Hepatocyte (in vitro differentiated cells): ENCODE data around the gene LRTM1.

ENCODE experiments used
- EZH2 ChIP-seq: fragments of 200-600 bp; sonication (generic); IDR thresholded peaks from 2 replicates; pipeline ENCODE4 v1.6.1; 2016; ENCODE audit warnings: antibody characterized with exemption, mild to moderate bottlenecking, borderline replicate concordance
- EZH2phosphoT487 ChIP-seq: fragments of 200-600 bp; sonication (generic); IDR thresholded peaks from one replicate; pipeline ENCODE4 v1.6.1; 2018; ENCODE audit warnings: antibody characterized with exemption, mild to moderate bottlenecking, low read depth, moderate library complexity; ENCODE audit not compliant: unreplicated experiment, severe bottlenecking
- TF ChIP-seq, protein P1 (sequence below): fragments of 200-600 bp; sonication (generic); IDR thresholded peaks from 2 replicates; pipeline ENCODE4 v1.5.1; 2016; ENCODE audit warnings: antibody characterized with exemption, mild to moderate bottlenecking; ENCODE audit not compliant: poor library complexity

DNA sequence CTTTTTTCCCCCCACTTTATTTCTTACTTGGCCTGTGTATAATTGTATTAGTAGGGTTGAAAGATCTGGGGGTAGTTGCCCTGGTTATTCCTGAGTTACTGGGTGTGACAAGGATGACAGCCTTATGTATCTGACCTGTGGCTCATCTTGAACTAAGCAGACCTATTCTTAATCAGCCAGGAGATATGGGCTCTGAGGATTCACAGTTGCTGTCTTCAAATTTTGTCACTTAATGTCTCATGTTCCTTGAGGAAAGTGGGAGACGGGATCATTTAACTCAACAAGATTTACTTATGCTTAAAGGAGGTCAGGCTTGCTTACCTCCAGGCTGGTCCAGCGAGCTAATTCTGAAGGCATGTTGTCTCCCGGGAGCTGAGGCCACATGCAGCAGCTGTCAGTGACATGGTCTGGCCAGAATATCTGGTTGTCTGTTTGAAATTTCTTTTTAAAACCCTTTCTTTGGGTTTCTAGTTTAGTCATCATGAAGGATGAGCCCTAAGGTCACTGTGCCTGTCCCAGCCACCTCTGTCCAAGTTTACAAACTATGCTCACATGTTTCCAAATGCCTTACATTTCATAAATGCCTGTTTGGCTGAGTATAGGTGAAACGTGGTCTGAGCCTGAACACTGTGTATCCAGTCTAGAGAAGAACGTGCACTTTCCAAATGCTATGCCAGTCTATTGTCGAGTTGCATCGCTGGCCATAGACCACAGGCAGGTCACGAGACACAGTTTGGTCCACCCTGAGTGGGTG, 26.8 kb downstream of the LRTM1 start:
- TF ChIP-seq, protein P1, sequence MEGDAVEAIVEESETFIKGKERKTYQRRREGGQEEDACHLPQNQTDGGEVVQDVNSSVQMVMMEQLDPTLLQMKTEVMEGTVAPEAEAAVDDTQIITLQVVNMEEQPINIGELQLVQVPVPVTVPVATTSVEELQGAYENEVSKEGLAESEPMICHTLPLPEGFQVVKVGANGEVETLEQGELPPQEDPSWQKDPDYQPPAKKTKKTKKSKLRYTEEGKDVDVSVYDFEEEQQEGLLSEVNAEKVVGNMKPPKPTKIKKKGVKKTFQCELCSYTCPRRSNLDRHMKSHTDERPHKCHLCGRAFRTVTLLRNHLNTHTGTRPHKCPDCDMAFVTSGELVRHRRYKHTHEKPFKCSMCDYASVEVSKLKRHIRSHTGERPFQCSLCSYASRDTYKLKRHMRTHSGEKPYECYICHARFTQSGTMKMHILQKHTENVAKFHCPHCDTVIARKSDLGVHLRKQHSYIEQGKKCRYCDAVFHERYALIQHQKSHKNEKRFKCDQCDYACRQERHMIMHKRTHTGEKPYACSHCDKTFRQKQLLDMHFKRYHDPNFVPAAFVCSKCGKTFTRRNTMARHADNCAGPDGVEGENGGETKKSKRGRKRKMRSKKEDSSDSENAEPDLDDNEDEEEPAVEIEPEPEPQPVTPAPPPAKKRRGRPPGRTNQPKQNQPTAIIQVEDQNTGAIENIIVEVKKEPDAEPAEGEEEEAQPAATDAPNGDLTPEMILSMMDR = no peak
- TF ChIP-seq EZH2phosphoT487 (no peak), EZH2 (no peak)
